OCI-LY1 (cell line): ENCODE data around the gene BCKDHB.
"Not testable (repeated sequence)": the region's sequence is repeated elsewhere in the genome, so short reads cannot be mapped to it uniquely, and the experiment has no call there.

Source experiments
- H2AFZ ChIP-seq: fragments of 200-600 bp; sonication (generic), shearing (Covaris generic); 2 replicates; pipeline ENCODE4 v1.6.0; 2014; ENCODE audit warnings: antibody characterized with exemption, mild to moderate bottlenecking, low read length
- H3F3A ChIP-seq: fragments of 200-600 bp; sonication (generic), shearing (Covaris generic); 2 replicates; pipeline ENCODE4 v1.6.0; 2014; ENCODE audit warnings: mild to moderate bottlenecking, antibody characterized with exemption, low read length, moderate library complexity; ENCODE audit not compliant: insufficient read depth
- H3K27ac ChIP-seq: fragments of 200-600 bp; sonication (generic); 2 replicates; pipeline ENCODE4 v1.5.1; 2014; ENCODE audit warnings: low read length, mixed run types, mild to moderate bottlenecking, low read depth; ENCODE audit not compliant: poor library complexity, severe bottlenecking
- H3K27me3 ChIP-seq: fragments of 200-600 bp; sonication (generic); 2 replicates; pipeline ENCODE4 v1.6.0; 2014; ENCODE audit warnings: antibody characterized with exemption, mild to moderate bottlenecking, low read length, moderate library complexity; ENCODE audit not compliant: insufficient read depth
- H3K36me3 ChIP-seq: fragments of 200-600 bp; sonication (generic); 2 replicates; pipeline ENCODE4 v1.6.1; 2014; ENCODE audit warnings: mild to moderate bottlenecking, antibody characterized with exemption, low read length, moderate library complexity, mixed read lengths; ENCODE audit not compliant: insufficient read depth
- H3K4me1 ChIP-seq: fragments of 200-600 bp; sonication (generic); 2 replicates; pipeline ENCODE4 v1.5.1; 2014; ENCODE audit warnings: mild to moderate bottlenecking, low read length, moderate library complexity; ENCODE audit not compliant: insufficient read depth, severe bottlenecking
- H3K4me2 ChIP-seq: fragments of 200-600 bp; sonication (generic), shearing (Covaris generic); 2 replicates; pipeline ENCODE4 v1.6.1; 2014; ENCODE audit warnings: low read length
- H3K4me3 ChIP-seq: fragments of 200-600 bp; sonication (generic); 2 replicates; pipeline ENCODE4 v1.5.1; 2014; ENCODE audit warnings: low read length, low read depth, mild to moderate bottlenecking, mixed read lengths; ENCODE audit not compliant: poor library complexity, severe bottlenecking
- H3K79me2 ChIP-seq: fragments of 200-600 bp; shearing (Covaris generic); 2 replicates; pipeline ENCODE4 v1.6.1; 2016; ENCODE audit warnings: mixed run types, low read length, mixed read lengths; ENCODE audit not compliant: insufficient read depth
- H3K9ac ChIP-seq: fragments of 200-600 bp; sonication (generic), shearing (Covaris generic); 2 replicates; pipeline ENCODE4 v1.6.1; 2014; ENCODE audit warnings: mild to moderate bottlenecking, low read length, mixed read lengths
- H3K9me2 ChIP-seq: fragments of 200-600 bp; sonication (generic), shearing (Covaris generic); 2 replicates; pipeline ENCODE4 v1.6.1; 2014; ENCODE audit warnings: low read depth, mild to moderate bottlenecking, low read length, mixed read lengths
- H3K9me3 ChIP-seq: fragments of 200-600 bp; shearing (Covaris generic); 2 replicates; pipeline ENCODE4 v1.6.1; 2014; ENCODE audit warnings: low read length, mixed read lengths
- H4K20me1 ChIP-seq: fragments of 200-600 bp; sonication (generic), shearing (Covaris generic); 2 replicates; pipeline ENCODE4 v1.6.0; 2016; ENCODE audit warnings: mild to moderate bottlenecking, low read length; ENCODE audit not compliant: insufficient read depth
- EZH2 ChIP-seq: fragments of 200-600 bp; sonication (generic), shearing (Covaris generic); IDR thresholded peaks from 2 replicates; pipeline ENCODE4 v1.8.0; 2017; ENCODE audit warnings: borderline replicate concordance, mixed run types, mild to moderate bottlenecking, antibody characterized with exemption, low read length, moderate library complexity, mixed read lengths
- TF ChIP-seq, protein P1 (sequence below): fragments of 200-600 bp; sonication (generic), shearing (Covaris generic); IDR thresholded peaks from 2 replicates; pipeline ENCODE4 v1.5.1; 2017; ENCODE audit warnings: mild to moderate bottlenecking, antibody characterized with exemption, low read length, moderate library complexity, mixed read lengths

The BCKDHB gene

DNA sequence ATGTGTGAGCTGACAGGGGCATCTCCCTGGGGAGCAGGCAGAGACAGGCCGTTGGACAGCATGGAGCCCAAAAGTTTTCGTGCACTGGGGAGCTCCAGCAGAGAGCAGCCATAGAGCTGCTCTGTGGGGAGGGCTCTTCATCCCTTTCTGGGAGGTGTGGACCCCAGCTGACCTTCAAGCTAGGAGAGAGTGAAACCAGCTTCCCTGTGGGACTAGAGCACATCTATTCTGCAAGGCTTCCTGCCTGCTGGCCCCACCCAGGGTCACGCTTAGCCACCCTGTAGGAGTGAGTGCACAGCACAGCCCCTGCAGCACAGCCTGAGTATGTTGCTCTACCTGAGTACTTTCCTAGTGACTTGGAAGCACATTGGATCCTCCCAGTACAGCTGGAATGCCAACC is 183.3 kb downstream of the BCKDHB start:
- no peaks in the 10 kb centered on the region for H4K20me1 ChIP-seq
- no peaks in the 10 kb centered on the region for H3K36me3 ChIP-seq
- no peak overlapping the region for H2AFZ ChIP-seq
- no peak overlapping the region for H3K27ac ChIP-seq
- no peak overlapping the region for H3K4me2 ChIP-seq
- no peaks in the 10 kb centered on the region for H3K9me2 ChIP-seq
- H3K79me2 ChIP-seq = no peaks in the 10 kb centered on the region
- no peak overlapping the region for H3K9ac ChIP-seq
- no peak overlapping the region for H3K4me3 ChIP-seq
- H3K9me3 ChIP-seq = no peaks in the 10 kb centered on the region
- TF ChIP-seq, protein P1, sequence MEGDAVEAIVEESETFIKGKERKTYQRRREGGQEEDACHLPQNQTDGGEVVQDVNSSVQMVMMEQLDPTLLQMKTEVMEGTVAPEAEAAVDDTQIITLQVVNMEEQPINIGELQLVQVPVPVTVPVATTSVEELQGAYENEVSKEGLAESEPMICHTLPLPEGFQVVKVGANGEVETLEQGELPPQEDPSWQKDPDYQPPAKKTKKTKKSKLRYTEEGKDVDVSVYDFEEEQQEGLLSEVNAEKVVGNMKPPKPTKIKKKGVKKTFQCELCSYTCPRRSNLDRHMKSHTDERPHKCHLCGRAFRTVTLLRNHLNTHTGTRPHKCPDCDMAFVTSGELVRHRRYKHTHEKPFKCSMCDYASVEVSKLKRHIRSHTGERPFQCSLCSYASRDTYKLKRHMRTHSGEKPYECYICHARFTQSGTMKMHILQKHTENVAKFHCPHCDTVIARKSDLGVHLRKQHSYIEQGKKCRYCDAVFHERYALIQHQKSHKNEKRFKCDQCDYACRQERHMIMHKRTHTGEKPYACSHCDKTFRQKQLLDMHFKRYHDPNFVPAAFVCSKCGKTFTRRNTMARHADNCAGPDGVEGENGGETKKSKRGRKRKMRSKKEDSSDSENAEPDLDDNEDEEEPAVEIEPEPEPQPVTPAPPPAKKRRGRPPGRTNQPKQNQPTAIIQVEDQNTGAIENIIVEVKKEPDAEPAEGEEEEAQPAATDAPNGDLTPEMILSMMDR = no peak
- no peak for TF ChIP-seq EZH2
- no peaks in the 10 kb centered on the region for H3K4me1 ChIP-seq
- no peaks in the 10 kb centered on the region for H3F3A ChIP-seq
- H3K27me3 ChIP-seq = no peaks in the 10 kb centered on the region

- H3K36me3 ChIP-seq, H3K79me2 ChIP-seq, H4K20me1 ChIP-seq, H2AFZ ChIP-seq, H3K9ac ChIP-seq, H3K4me2 ChIP-seq, H3K4me1 ChIP-seq, H3K9me3 ChIP-seq, H3K27ac ChIP-seq, H3F3A ChIP-seq, H3K4me3 ChIP-seq, H3K27me3 ChIP-seq, H3K9me2 ChIP-seq: not testable (repeated sequence)
Measured at GRCh38 chr6:80294531-80294930, 188.1 kb downstream of the BCKDHB start.

GRCh38 chr6:80302716-80303115 is 196.2 kb downstream of the BCKDHB start:
- no peaks in the 10 kb centered on the region for H3K36me3 ChIP-seq
- no peaks in the 10 kb centered on the region for H3K9me3 ChIP-seq
- no peak overlapping the region for H3K27ac ChIP-seq
- H3K79me2 ChIP-seq = no peaks in the 10 kb centered on the region
- no peak overlapping the region for H3K4me3 ChIP-seq
- no peaks in the 10 kb centered on the region for H3K9me2 ChIP-seq
- H3K4me1 ChIP-seq = no peaks in the 10 kb centered on the region
- no peak overlapping the region for H2AFZ ChIP-seq
- H3K4me2 ChIP-seq = no peak overlapping the region
- no peaks in the 10 kb centered on the region for H4K20me1 ChIP-seq
- no peaks in the 10 kb centered on the region for H3F3A ChIP-seq
- TF ChIP-seq EZH2 = no peak
- TF ChIP-seq, protein P1 = no peak
- no peaks in the 10 kb centered on the region for H3K27me3 ChIP-seq
- H3K9ac ChIP-seq = no peak overlapping the region

DNA sequence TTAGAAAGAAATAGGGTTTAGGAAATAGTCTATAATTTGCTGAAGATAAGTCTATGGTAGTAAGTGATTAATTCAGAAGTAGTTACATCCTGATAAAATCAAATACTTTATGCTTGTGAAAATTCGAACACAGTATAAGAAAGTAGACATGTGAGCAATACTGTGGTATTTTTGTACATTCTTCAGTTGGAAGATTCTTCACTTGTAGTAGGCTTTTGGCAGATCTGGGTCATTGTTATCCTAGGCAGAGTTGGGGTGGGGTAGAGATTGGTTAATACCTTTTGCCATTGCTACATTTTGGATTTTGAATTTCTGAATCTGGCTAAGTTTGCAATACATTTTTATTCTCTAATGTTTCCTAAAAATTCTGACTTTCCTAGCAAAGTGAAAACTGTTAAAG is 197.5 kb downstream of the BCKDHB start:
- Histone ChIP-seq H3K27ac (no peak overlapping the region), H3K9me3 (no peaks in the 10 kb centered on the region), H3K9ac (no peak overlapping the region), H3K36me3 (no peaks in the 10 kb centered on the region), H3K4me1 (no peaks in the 10 kb centered on the region), H3K27me3 (no peaks in the 10 kb centered on the region), H3K79me2 (no peaks in the 10 kb centered on the region), H2AFZ (no peak overlapping the region), H3K4me3 (no peak overlapping the region), H3K9me2 (no peaks in the 10 kb centered on the region), H3K4me2 (no peak overlapping the region), H3F3A (no peaks in the 10 kb centered on the region), H4K20me1 (no peaks in the 10 kb centered on the region)
- TF ChIP-seq, protein P1 = no peak
- TF ChIP-seq EZH2 = no peak
